Neuron (in vitro differentiated cells): ENCODE data around the gene FAM83C.
"Not testable (repeated sequence)": the region's sequence is repeated elsewhere in the genome, so short reads cannot be mapped to it uniquely, and the experiment has no call there.

Experiments
- H2AFZ ChIP-seq: one replicate; pipeline ENCODE4 v1.6.1; 2013; ENCODE audit warnings: low read depth, mild to moderate bottlenecking, inconsistent platforms, low read length, moderate library complexity
- H3K27me3 ChIP-seq: one replicate; pipeline ENCODE4 v1.6.1; 2013; ENCODE audit warnings: low read length; ENCODE audit not compliant: insufficient read depth
- H3K36me3 ChIP-seq: one replicate; pipeline ENCODE4 v1.6.1; 2013; ENCODE audit warnings: low read length; ENCODE audit not compliant: insufficient read depth
- H3K4me1 ChIP-seq: one replicate; pipeline ENCODE4 v1.6.1; 2013; ENCODE audit warnings: low read length; ENCODE audit not compliant: insufficient read depth
- H3K4me3 ChIP-seq: 2 replicates; pipeline ENCODE4 v1.5.1; 2013; ENCODE audit warnings: mild to moderate bottlenecking, low read length, moderate library complexity
- H3K9me3 ChIP-seq: one replicate; pipeline ENCODE4 v1.6.1; 2013; ENCODE audit warnings: low read length

Gene FAM83C

GRCh38 chr20:35271073-35271882 lies 20.9 kb downstream of the FAM83C start:
- no peaks in the 10 kb centered on the region for H3K4me1 ChIP-seq
- no peak overlapping the region for H2AFZ ChIP-seq
- H3K27me3 ChIP-seq: no peaks in the 10 kb centered on the region
- H3K36me3 ChIP-seq: peaks cover 3% of the 10 kb centered on the region
- H3K9me3 ChIP-seq: no peaks in the 10 kb centered on the region
- H3K4me3 ChIP-seq: no peak overlapping the region

GRCh38 chr20:35270021-35270902 lies 22.0 kb downstream of the FAM83C start:
- H3K27me3 ChIP-seq: no peaks in the 10 kb centered on the region

GRCh38 chr20:35269055-35269781 lies 23.0 kb downstream of the FAM83C start:
- Histone ChIP-seq H2AFZ (no peak overlapping the region), H3K27me3 (no peaks in the 10 kb centered on the region)

More at GRCh38 chr20:35270021-35270902, 22.0 kb downstream of the FAM83C start:
- H3K4me1 ChIP-seq: no peaks in the 10 kb centered on the region
- H3K9me3 ChIP-seq: no peaks in the 10 kb centered on the region
- no peaks in the 10 kb centered on the region for H3K36me3 ChIP-seq
- no peak overlapping the region for H2AFZ ChIP-seq
- no peak overlapping the region for H3K4me3 ChIP-seq

GRCh38 chr20:35267092-35267491 lies 25.1 kb downstream of the FAM83C start:
- Histone ChIP-seq H3K4me3 (no peak overlapping the region), H3K27me3 (no peaks in the 10 kb centered on the region), H3K36me3 (no peaks in the 10 kb centered on the region), H2AFZ (no peak overlapping the region), H3K9me3 (no peaks in the 10 kb centered on the region), H3K4me1 (peaks cover 11% of the 10 kb centered on the region)

More at GRCh38 chr20:35269055-35269781, 23.0 kb downstream of the FAM83C start:
- Histone ChIP-seq H3K4me3 (no peak overlapping the region), H3K4me1 (no peaks in the 10 kb centered on the region), H3K36me3 (no peaks in the 10 kb centered on the region), H3K9me3 (no peaks in the 10 kb centered on the region)

GRCh38 chr20:35264755-35265154 lies 27.5 kb downstream of the FAM83C start:
- Histone ChIP-seq H3K4me3 (no peak overlapping the region), H3K9me3 (no peaks in the 10 kb centered on the region), H3K36me3 (no peaks in the 10 kb centered on the region), H2AFZ (no peak overlapping the region), H3K4me1 (peaks cover 11% of the 10 kb centered on the region), H3K27me3 (no peaks in the 10 kb centered on the region)

- Histone ChIP-seq H3K4me3 (no peak overlapping the region), H3K9me3 (no peaks in the 10 kb centered on the region), H3K4me1 (peaks cover 11% of the 10 kb centered on the region), H3K27me3 (no peaks in the 10 kb centered on the region), H3K36me3 (no peaks in the 10 kb centered on the region), H2AFZ (no peak overlapping the region)
These were observed 28.5 kb downstream of the FAM83C start for GRCh38 chr20:35263532-35264341.

DNA sequence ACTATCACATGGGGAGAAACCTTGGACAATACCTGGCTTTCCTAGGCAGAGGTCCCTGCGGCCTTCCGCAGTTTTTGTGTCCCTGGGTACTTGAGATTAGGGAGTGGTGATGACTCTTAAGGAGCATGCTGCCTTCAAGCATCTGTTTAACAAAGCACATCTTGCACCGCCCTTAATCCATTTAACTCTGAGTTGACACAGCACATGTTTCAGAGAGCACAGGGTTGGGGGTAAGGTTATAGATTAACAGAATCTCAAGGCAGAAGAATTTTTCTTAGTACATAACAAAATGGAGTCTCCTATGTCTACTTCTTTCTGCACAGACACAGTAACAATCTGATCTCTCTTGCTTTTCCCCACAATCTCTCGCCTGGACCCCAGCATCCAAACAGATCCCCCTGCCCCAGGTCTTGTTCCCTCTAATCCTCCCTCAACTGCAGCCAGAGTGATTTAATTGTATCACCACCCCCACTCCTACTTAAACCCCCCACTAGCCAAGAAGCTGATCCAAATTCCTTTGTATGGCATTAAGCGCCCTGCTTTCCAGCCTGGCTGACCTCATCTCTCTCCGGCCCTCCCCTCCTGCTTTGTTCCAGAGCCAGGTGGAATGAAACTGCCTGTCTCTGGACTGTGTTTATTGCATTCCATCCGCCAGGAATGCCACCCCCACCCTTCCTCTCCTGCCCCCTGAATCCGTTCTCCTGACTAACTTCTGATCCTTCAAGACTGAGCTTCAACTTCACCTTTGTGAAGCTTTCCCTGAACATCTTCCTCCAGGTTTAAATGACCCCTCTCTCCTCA lies 29.3 kb downstream of the FAM83C start:
- H3K27me3 ChIP-seq, H3K36me3 ChIP-seq, H3K9me3 ChIP-seq, H2AFZ ChIP-seq, H3K4me3 ChIP-seq: not testable (repeated sequence)
- H3K4me1 ChIP-seq: peaks cover 11% of the 10 kb centered on the region

DNA sequence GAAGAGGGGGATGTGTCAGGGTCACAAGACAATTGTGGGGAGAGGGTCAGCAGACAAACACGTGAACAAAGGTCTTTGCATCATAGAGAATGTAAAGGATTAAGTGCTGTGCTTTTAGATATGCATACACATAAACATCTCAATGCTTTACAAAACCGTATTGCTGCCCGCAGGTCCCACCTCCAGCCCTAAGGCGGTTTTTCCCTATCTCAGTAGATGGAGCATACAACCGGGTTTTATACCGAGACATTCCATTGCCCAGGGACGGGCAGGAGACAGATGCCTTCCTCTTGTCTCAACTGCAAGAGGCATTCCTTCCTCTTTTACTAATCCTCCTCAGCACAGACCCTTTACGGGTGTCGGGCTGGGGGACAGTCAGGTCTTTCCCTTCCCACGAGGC lies 29.9 kb downstream of the FAM83C start:
- not testable (repeated sequence) for H2AFZ ChIP-seq, H3K9me3 ChIP-seq, H3K27me3 ChIP-seq, H3K4me3 ChIP-seq, H3K36me3 ChIP-seq
- peaks cover 11% of the 10 kb centered on the region for H3K4me1 ChIP-seq

DNA sequence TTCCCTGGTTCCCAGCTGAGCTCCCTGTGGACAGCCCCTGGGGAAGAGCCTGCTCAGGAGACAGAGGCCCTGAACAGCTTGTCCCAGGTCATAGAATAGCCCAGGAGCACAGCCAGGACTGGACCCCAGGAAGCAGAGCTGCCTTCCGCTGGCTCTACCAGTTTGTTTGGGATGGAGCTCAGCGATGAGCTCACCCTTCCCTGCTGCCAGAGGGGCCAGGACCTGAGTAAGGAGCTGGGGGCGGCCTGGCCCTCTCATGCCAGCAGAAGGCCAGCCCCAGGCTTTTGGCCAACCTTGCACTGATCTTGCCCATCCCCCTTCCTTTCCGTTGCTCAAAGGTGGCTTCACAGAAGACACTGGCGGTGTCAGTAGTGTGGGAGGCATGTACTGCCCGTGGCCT lies 31.8 kb downstream of the FAM83C start:
- H2AFZ ChIP-seq: no peak overlapping the region
- no peaks in the 10 kb centered on the region for H3K36me3 ChIP-seq
- peaks cover 11% of the 10 kb centered on the region for H3K4me1 ChIP-seq
- no peak overlapping the region for H3K4me3 ChIP-seq
- H3K9me3 ChIP-seq: no peaks in the 10 kb centered on the region
- H3K27me3 ChIP-seq: no peaks in the 10 kb centered on the region

DNA sequence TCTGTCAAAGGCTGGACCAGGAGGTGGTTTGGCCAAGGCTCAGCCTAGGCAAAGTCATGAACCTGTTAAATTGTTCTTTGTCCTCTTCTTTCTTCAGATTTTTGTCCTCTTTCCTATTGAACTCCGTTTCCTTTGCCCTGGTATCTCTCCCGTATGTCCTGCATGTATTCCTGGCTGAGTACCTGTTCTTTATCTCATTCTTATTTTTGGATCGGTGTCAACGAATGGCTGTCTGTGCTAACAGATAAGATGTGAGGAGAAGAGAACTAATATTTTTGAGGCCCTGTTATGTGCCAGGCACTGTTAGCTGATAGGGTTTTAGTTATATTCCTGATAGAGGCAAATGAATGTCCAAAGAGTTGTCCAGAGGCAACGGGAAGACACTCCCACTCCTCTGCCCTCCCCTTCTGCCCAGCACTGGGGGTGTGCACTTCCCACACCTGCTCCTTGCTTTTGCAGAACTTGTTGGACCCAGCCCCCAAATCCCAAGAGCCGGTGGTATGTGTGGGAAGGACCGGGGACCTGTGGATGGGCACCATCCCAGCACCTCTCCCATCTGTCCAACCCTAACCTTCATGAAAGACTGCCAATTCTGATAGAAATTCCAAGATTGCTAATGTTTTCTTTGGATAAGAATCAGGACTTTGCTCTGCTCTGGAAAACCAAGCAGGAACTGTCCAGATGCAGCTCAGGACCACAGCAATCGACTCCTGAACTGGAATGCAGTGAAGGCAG lies 34.9 kb downstream of the FAM83C start:
- Histone ChIP-seq H3K36me3 (no peaks in the 10 kb centered on the region), H2AFZ (no peak overlapping the region), H3K4me1 (peaks cover 1% of the 10 kb centered on the region), H3K27me3 (no peaks in the 10 kb centered on the region), H3K9me3 (no peaks in the 10 kb centered on the region), H3K4me3 (no peak overlapping the region)

DNA sequence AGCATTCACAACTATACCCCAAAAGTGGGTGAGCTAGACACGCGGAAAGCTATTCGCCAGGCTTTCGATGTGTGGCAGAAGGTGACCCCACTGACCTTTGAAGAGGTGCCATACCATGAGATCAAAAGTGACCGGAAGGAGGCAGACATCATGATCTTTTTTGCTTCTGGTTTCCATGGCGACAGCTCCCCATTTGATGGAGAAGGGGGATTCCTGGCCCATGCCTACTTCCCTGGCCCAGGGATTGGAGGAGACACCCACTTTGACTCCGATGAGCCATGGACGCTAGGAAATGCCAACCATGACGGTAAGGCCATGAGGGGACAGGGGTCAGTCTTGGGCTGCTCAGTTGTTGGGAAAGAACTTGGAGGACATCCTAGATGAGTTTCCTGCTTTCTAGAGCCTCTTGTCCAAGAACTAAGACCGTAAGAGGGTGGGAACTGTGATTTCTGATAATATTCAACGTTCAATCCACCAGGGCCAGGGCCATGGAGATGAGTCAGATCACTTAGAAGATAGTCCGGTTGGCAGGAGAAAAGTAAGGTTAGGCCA lies 37.7 kb downstream of the FAM83C start:
- Histone ChIP-seq H3K36me3 (no peaks in the 10 kb centered on the region), H3K27me3 (no peaks in the 10 kb centered on the region), H3K9me3 (no peaks in the 10 kb centered on the region), H3K4me3 (no peak overlapping the region), H3K4me1 (no peaks in the 10 kb centered on the region), H2AFZ (no peak overlapping the region)
